Measurements from ENCODE around the gene PCOLCE2.

Gene PCOLCE2

DNA sequence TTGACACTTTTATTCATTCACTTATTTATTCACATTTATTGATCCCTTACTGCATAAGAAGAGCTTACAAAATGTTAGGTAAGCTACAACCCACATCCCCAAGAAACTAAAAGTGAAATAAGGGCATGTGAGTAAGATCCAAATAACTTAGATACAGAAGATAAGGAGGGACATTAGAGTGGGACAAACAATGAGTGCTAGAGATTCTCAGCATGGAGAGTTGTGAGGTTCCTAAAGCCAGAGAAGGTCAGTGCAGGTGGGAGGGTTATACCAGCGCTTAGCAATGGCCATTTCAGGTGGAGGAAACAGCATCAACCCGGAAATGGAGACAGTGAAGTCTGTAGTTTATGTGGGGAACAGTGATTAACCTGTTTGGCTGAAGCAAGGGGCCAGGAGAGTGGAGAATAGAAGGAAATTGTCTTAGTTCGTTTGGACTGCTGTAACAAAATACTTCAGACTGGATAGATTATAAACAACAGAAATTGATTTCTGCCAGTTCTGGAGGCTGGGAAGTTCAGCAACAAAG lies 25.5 kb upstream of the PCOLCE2 start:
- DNase-seq (ENCODE audit: low read depth in 2 of 2), result no peak
- TF ChIP-seq CTCF (IDR thresholded peaks at IDR 0.05; ENCODE audit: low read depth, low read length), result no peak
- no peak overlapping the region for H3K4me3 ChIP-seq (replicated peaks in 1 of 2; ENCODE audit: low read depth in 2 of 2, low read length in 2 of 2)

DNA sequence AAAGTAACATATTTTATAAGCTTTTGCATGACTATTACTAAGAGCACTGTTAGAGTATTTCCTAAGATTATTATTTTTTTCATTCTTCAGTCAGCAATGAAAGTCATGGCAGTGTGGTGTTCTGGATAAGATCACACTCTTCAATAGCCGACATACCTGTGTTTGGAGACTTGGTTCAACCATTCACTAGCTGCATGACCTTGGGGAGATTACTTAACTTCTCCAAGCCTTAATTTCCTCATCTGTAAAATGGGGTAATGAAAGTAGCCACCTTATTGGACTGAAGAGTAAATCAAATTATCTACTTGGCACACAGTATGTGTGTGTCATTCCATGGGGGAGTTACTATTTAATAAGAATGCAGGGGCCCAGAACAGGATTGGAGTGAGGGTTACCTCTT lies 24.5 kb upstream of the PCOLCE2 start:
- H3K4me3 ChIP-seq (replicated peaks in 1 of 2; ENCODE audit: low read depth in 2 of 2, low read length in 2 of 2), result no peak overlapping the region
- no peak for TF ChIP-seq CTCF (IDR thresholded peaks at IDR 0.05; ENCODE audit: low read depth, low read length)
- no peak for DNase-seq (ENCODE audit: low read depth in 2 of 2)

GRCh38 chr3:142912402-142913172 lies 23.7 kb upstream of the PCOLCE2 start:
- DNase-seq (ENCODE audit: low read depth in 2 of 2), result peak; percentile 38 to 53
- H3K4me3 ChIP-seq (replicated peaks in 1 of 2; ENCODE audit: low read depth in 2 of 2, low read length in 2 of 2), result no peak overlapping the region
- no peak for TF ChIP-seq CTCF (IDR thresholded peaks at IDR 0.05; ENCODE audit: low read depth, low read length)

DNA sequence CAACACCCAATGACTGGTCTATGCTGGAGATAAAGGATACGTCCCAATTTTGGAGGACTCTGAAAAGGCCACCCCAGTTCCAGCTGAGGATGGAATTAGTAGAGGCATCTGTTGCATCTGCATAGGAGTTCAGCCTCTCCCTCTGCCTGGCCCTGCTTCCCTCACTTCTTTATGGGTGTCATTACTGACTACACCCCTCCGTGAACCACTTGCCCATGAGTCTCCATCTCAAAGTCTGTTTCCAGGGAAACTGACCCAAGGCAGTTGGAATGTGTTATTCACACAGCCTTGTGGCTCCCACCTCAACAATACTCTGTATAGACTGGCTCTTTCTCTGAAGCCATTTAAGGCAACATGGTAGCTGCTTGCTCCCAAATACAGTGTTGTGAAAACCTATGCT lies 21.4 kb upstream of the PCOLCE2 start:
- H3K4me3 ChIP-seq (replicated peaks in 1 of 2; ENCODE audit: low read depth in 2 of 2, low read length in 2 of 2), result no peak overlapping the region
- DNase-seq (ENCODE audit: low read depth in 2 of 2), result peak in 1 of 2 donors; percentile 41
- TF ChIP-seq CTCF (IDR thresholded peaks at IDR 0.05; ENCODE audit: low read depth, low read length), result no peak

GRCh38 chr3:142909282-142909681 lies 20.4 kb upstream of the PCOLCE2 start:
- no peak overlapping the region for H3K4me3 ChIP-seq (replicated peaks in 1 of 2; ENCODE audit: low read depth in 2 of 2, low read length in 2 of 2)
- DNase-seq (ENCODE audit: low read depth in 2 of 2), result no peak
- no peak for TF ChIP-seq CTCF (IDR thresholded peaks at IDR 0.05; ENCODE audit: low read depth, low read length)

GRCh38 chr3:142907996-142908395 lies 19.1 kb upstream of the PCOLCE2 start:
- DNase-seq (ENCODE audit: low read depth in 2 of 2), result no peak
- no peak for TF ChIP-seq CTCF (IDR thresholded peaks at IDR 0.05; ENCODE audit: low read depth, low read length)
- H3K4me3 ChIP-seq (replicated peaks in 1 of 2; ENCODE audit: low read depth in 2 of 2, low read length in 2 of 2), result no peak overlapping the region

Data from cardiac fibroblast (primary cell).